Measurements from ENCODE around the gene DNAJB6. TPM values are rescaled to one million over a fixed set of nuclear protein-coding genes. Genes with fewer than 3 reads are reported as not detected.

The DNAJB6 gene
- total RNA-seq, 2 experiments from 2014 or later: 56.4 to 65.9 TPM

DNA sequence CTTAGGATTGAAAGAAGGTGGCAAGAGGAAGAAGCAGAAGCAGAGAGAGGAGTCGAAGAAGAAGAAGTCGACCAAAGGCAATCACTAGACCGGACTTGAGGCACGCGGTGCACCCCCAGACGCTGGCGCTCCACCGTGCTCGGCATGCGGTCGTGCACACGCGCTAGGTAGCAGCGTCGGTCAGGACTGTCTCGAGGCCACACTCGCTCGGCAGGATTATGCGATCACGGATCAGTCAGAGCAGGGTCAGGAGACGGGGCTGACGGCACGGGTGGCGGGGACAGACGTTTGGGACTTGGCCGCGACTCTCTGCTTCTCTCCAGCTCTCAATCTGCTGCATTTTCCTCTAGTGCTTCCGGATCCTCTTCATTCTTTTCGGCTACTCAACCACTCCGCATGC is 79.2 kb downstream of the DNAJB6 start:
- H3K9me2 ChIP-seq (ENCODE audit: insufficient read depth, low read length): no peaks in the 10 kb centered on the region
- no peaks in the 10 kb centered on the region for H4K20me1 ChIP-seq (ENCODE audit: insufficient read depth, low read length)
- ChIA-PET CTCF (ENCODE audit: unreplicated experiment) (no interaction called here), POLR2A (no interaction called here)
- intact Hi-C loops (cut with micrococcal nuclease; ENCODE audit: unreplicated experiment): no loop called here
- H3K9me3 ChIP-seq (ENCODE audit: low read length): no peaks in the 10 kb centered on the region
- peaks cover 24% of the 10 kb centered on the region for H3K36me3 ChIP-seq (ENCODE audit: insufficient read depth, low read length)
- H3K4me3 ChIP-seq (ENCODE audit: low read depth, low read length, poor library complexity, severe bottlenecking): no peak overlapping the region
- no peak overlapping the region for H3K4me2 ChIP-seq (ENCODE audit: low read length)
- H2AFZ ChIP-seq (ENCODE audit: low read length): no peak overlapping the region
- DNase-seq (ENCODE audit: low spot score): no peak
- H3K4me1 ChIP-seq (ENCODE audit: insufficient read depth, low read length, poor library complexity, severe bottlenecking): no peaks in the 10 kb centered on the region
- no TSS peak for BruUV-seq (replicated peaks)
- H3K27ac ChIP-seq (ENCODE audit: low read depth, low read length, poor library complexity, severe bottlenecking): no peak overlapping the region
- no peaks in the 10 kb centered on the region for H3K79me2 ChIP-seq (ENCODE audit: insufficient read depth, low read depth, low read length)
- TF ChIP-seq CTCF (conservative IDR thresholded peaks at IDR 0.05; ENCODE audit: low read length) (no peak), EZH2phosphoT487 (IDR thresholded peaks at IDR 0.05; ENCODE audit: borderline replicate concordance, low read depth, low read length) (no peak)

- no TSS peak for BruUV-seq (replicated peaks)
- no peaks in the 10 kb centered on the region for H3K4me1 ChIP-seq (ENCODE audit: insufficient read depth, low read length, poor library complexity, severe bottlenecking)
- intact Hi-C loops (cut with micrococcal nuclease; ENCODE audit: unreplicated experiment): no loop called here
- no peak overlapping the region for H3K4me2 ChIP-seq (ENCODE audit: low read length)
- CTCF ChIA-PET (ENCODE audit: unreplicated experiment): no interaction called here
- no peak overlapping the region for H2AFZ ChIP-seq (ENCODE audit: low read length)
- no peaks in the 10 kb centered on the region for H3K9me3 ChIP-seq (ENCODE audit: low read length)
- H3K4me3 ChIP-seq (ENCODE audit: low read depth, low read length, poor library complexity, severe bottlenecking): no peak overlapping the region
- peaks cover 20% of the 10 kb centered on the region for H3K36me3 ChIP-seq (ENCODE audit: insufficient read depth, low read length)
- no peak for DNase-seq (ENCODE audit: low spot score)
- no peak for TF ChIP-seq EZH2phosphoT487 (IDR thresholded peaks at IDR 0.05; ENCODE audit: borderline replicate concordance, low read depth, low read length)
- no peak for TF ChIP-seq CTCF (conservative IDR thresholded peaks at IDR 0.05; ENCODE audit: low read length)
- H3K9me2 ChIP-seq (ENCODE audit: insufficient read depth, low read length): no peaks in the 10 kb centered on the region
- no peaks in the 10 kb centered on the region for H4K20me1 ChIP-seq (ENCODE audit: insufficient read depth, low read length)
- POLR2A ChIA-PET: interaction anchor here (1.0 kb wide), 1 partner anchor 10 kb away, joined by 3 read pairs; no protein-coding TSS in a partner anchor
- no peaks in the 10 kb centered on the region for H3K79me2 ChIP-seq (ENCODE audit: insufficient read depth, low read depth, low read length)
- H3K27ac ChIP-seq (ENCODE audit: low read depth, low read length, poor library complexity, severe bottlenecking): no peak overlapping the region
These were observed 81.6 kb downstream of the DNAJB6 start for GRCh38 chr7:157418204-157419034.

- Histone ChIP-seq H2AFZ (ENCODE audit: low read length) (no peak overlapping the region), H3K4me2 (ENCODE audit: low read length) (no peak overlapping the region), H3K36me3 (ENCODE audit: insufficient read depth, low read length) (peaks cover 20% of the 10 kb centered on the region), H3K79me2 (ENCODE audit: insufficient read depth, low read depth, low read length) (no peaks in the 10 kb centered on the region), H4K20me1 (ENCODE audit: insufficient read depth, low read length) (no peaks in the 10 kb centered on the region), H3K27ac (ENCODE audit: low read depth, low read length, poor library complexity, severe bottlenecking) (no peak overlapping the region), H3K4me3 (ENCODE audit: low read depth, low read length, poor library complexity, severe bottlenecking) (no peak overlapping the region), H3K9me3 (ENCODE audit: low read length) (no peaks in the 10 kb centered on the region), H3K4me1 (ENCODE audit: insufficient read depth, low read length, poor library complexity, severe bottlenecking) (no peaks in the 10 kb centered on the region), H3K9me2 (ENCODE audit: insufficient read depth, low read length) (no peaks in the 10 kb centered on the region)
- TF ChIP-seq EZH2phosphoT487 (IDR thresholded peaks at IDR 0.05; ENCODE audit: borderline replicate concordance, low read depth, low read length): no peak
- no peak for TF ChIP-seq CTCF (conservative IDR thresholded peaks at IDR 0.05; ENCODE audit: low read length)
- intact Hi-C loops (cut with micrococcal nuclease; ENCODE audit: unreplicated experiment): no loop called here
- ChIA-PET POLR2A (interaction anchor here (0.6 kb wide), 1 partner anchor 805 kb away, joined by 3 read pairs; no protein-coding TSS in a partner anchor), CTCF (ENCODE audit: unreplicated experiment) (no interaction called here)
- no peak for DNase-seq (ENCODE audit: low spot score)
- no TSS peak for BruUV-seq (replicated peaks)
These were observed 82.2 kb downstream of the DNAJB6 start for GRCh38 chr7:157419035-157419293.
